ENCODE data around the gene PSMD7.
A peak's percentile ranks its signal among the peaks of the same experiment; 100 is the strongest.

The PSMD7 gene

DNA sequence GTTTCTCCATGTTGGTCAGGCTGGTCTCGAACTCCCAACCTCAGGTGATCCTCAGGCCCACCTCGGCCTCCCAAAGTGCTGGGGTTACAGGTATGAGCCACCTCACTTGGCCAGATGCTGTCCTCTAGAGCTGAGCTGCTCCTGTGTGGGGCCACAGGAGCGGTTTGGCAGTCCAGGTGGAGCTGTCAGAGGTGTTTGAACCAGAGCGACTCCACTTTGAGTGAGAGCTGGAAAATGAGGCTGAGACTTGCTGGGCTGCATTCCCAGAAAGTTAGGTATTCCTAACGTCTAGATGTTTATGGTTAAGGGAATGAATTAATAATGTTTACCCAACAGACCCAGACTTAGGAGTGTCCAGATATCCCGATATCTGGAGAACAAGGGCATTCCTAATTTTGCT lies 16.8 kb upstream of the PSMD7 start:
- Mint-ChIP-seq H3K4me3 (no peak overlapping the region), H3K27ac (no peak overlapping the region), H3K36me3 (ENCODE audit: low read depth) (no peaks in the 10 kb centered on the region), H3K27me3 (peaks cover 4% of the 10 kb centered on the region), H3K9me3 (no peaks in the 10 kb centered on the region), H3K4me1 (ENCODE audit: low read depth) (no peaks in the 10 kb centered on the region)
- intact Hi-C loops (cut with micrococcal nuclease) = no loop called here

DNA sequence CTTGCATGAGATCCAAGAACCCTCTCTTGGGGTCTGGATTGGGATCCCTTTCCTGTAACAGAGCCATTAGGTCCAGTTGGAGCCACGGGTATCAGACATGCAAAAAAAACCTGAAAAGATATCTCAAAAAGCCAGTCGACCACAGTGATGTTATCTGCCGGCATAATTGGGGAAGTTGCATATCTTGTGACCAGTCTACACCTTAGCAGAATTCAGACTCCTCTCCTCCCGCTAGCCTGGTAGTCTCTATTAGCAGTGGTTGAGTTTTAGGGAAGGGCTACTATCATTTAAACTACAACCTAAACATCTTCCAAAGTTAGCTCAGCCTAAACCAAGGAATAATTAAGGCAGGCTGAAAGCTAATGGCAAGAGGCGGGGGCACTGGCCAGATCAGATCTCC lies 16.2 kb upstream of the PSMD7 start:
- no peaks in the 10 kb centered on the region for H3K9me3 Mint-ChIP-seq

DNA sequence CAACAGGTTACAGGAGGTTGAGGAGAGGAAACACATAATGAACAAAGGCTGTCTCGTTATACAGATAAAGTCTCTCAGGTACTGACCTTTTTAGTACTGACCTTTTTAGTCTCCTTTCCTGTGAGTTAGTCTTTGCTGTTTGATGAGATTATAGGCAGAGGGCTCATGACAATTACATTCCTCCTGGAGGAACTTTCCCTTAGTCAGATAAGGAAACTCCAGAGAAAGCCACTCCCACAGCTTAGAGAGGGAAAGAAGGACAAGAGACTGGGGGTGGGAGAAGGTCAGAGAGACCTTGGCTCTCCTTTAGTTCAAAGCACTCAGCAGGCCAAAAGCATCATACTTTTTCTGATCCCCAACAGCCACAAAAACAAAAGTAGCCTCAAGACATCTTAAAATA lies 15.3 kb upstream of the PSMD7 start:
- no peaks in the 10 kb centered on the region for H3K36me3 Mint-ChIP-seq (ENCODE audit: low read depth)
- no peaks in the 10 kb centered on the region for H3K4me1 Mint-ChIP-seq (ENCODE audit: low read depth)
- no peak overlapping the region for H3K4me3 Mint-ChIP-seq
- H3K9me3 Mint-ChIP-seq = no peaks in the 10 kb centered on the region
- intact Hi-C loops (cut with micrococcal nuclease) = no loop called here
- H3K27me3 Mint-ChIP-seq = peaks cover 4% of the 10 kb centered on the region
- H3K27ac Mint-ChIP-seq = no peak overlapping the region

More for the DNA sequence above, 16.2 kb upstream of the PSMD7 start:
- Mint-ChIP-seq H3K36me3 (ENCODE audit: low read depth) (no peaks in the 10 kb centered on the region), H3K27ac (no peak overlapping the region), H3K4me1 (ENCODE audit: low read depth) (no peaks in the 10 kb centered on the region), H3K4me3 (no peak overlapping the region), H3K27me3 (peaks cover 4% of the 10 kb centered on the region)
- intact Hi-C loops (cut with micrococcal nuclease) = no loop called here

DNA sequence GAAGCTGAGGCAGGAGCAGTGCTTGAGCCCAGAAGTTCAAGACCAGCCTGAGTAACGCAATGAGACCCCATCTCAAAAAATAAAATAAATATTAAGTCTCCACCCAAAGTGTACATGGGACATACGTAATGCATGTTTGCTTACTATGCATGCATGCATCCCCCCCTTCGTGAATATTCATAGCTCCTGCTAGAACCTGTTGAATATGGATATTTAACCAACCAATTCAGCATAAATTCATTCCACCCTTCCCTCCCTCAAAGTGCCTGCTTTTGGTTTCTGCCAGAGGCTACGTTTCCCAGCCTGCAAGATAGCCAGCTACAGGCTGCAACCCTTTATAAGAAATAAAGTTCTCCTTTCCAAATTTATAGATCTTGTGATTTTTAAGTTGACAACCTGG lies 12.9 kb upstream of the PSMD7 start:
- no peaks in the 10 kb centered on the region for H3K36me3 Mint-ChIP-seq (ENCODE audit: low read depth)
- no peak overlapping the region for H3K4me3 Mint-ChIP-seq
- peaks cover 4% of the 10 kb centered on the region for H3K27me3 Mint-ChIP-seq
- no peak overlapping the region for H3K27ac Mint-ChIP-seq
- intact Hi-C loops (cut with micrococcal nuclease) = no loop called here
- no peaks in the 10 kb centered on the region for H3K9me3 Mint-ChIP-seq
- no peaks in the 10 kb centered on the region for H3K4me1 Mint-ChIP-seq (ENCODE audit: low read depth)

DNA sequence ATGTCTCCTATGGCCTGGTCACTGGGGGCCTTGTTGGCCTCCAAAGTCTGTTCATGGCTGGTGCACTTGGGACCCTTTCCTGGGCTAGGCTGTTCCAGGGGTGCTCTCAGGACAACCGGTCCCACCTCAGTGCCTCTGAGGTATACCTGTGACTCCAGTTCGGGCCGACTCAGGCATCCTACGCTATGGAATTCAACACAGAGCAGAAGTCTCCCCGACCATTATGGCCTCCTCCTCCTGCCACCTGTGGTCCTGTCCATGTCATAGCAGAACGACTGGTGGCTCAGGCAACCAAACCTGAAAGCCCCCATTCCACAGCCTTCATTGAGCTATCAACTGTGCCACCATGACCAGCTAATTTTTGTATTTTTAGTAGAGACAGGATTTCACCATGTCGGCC lies 8.5 kb upstream of the PSMD7 start:
- Mint-ChIP-seq H3K4me1 (ENCODE audit: low read depth) (no peaks in the 10 kb centered on the region), H3K9me3 (peaks cover 13% of the 10 kb centered on the region), H3K27me3 (no peaks in the 10 kb centered on the region), H3K4me3 (no peak overlapping the region), H3K36me3 (ENCODE audit: low read depth) (peaks cover 4% of the 10 kb centered on the region), H3K27ac (no peak overlapping the region)
- intact Hi-C loops (cut with micrococcal nuclease) = no loop called here

DNA sequence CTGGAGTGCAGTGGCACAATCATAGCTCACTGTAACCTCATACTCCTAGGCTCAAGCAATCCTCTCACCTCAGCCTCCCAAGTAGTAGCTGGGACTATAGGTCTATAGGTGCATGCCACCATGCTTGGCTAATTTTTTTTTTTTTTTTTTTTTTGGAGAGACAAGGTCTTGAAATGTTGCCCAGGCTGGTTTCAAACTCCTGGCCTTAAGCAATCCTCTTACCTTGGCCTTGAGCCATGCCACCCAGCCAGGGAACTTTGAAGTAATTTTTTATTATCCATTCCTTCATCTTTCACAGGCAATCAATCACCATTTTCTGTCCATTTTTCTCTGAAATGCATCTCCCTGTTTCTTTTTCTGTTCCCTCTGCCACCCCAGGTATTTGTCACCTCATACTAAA lies 6.3 kb upstream of the PSMD7 start:
- no peak overlapping the region for H3K27ac Mint-ChIP-seq
- no peaks in the 10 kb centered on the region for H3K27me3 Mint-ChIP-seq
- intact Hi-C loops (cut with micrococcal nuclease) = loop anchor here (10.0 kb wide), 1 partner anchor 314 kb away; the partner anchor contains the start of gene GLG1
- H3K4me3 Mint-ChIP-seq = no peak overlapping the region
- peaks cover 13% of the 10 kb centered on the region for H3K9me3 Mint-ChIP-seq
- peaks cover 4% of the 10 kb centered on the region for H3K36me3 Mint-ChIP-seq (ENCODE audit: low read depth)
- H3K4me1 Mint-ChIP-seq (ENCODE audit: low read depth) = no peaks in the 10 kb centered on the region

DNA sequence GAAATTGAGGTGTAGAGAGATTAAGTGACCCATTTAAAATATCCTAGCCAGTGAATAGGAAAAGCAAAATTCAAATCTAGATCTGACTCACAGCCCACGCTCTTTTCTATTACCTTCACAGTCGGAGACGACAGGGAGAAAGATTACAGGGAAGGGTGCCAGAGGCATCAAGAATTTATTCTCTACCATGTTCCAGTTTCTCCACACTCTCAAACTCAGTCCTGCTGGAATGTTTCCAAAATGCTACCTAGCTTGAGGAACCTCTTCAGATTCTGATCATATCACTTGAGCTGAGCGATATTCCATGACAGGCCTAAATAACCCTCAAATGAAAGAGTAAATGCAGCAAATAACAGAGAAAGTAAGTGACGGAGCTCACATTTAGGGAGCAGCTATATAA lies 5.4 kb upstream of the PSMD7 start:
- H3K27me3 Mint-ChIP-seq = no peaks in the 10 kb centered on the region
- H3K4me1 Mint-ChIP-seq (ENCODE audit: low read depth) = peaks cover 8% of the 10 kb centered on the region
- peaks cover 8% of the 10 kb centered on the region for H3K36me3 Mint-ChIP-seq (ENCODE audit: low read depth)
- no peak overlapping the region for H3K27ac Mint-ChIP-seq
- H3K4me3 Mint-ChIP-seq = no peak overlapping the region
- intact Hi-C loops (cut with micrococcal nuclease) = loop anchor here (10.0 kb wide), 1 partner anchor 314 kb away; the partner anchor contains the start of gene GLG1
- H3K9me3 Mint-ChIP-seq = peaks cover 13% of the 10 kb centered on the region

DNA sequence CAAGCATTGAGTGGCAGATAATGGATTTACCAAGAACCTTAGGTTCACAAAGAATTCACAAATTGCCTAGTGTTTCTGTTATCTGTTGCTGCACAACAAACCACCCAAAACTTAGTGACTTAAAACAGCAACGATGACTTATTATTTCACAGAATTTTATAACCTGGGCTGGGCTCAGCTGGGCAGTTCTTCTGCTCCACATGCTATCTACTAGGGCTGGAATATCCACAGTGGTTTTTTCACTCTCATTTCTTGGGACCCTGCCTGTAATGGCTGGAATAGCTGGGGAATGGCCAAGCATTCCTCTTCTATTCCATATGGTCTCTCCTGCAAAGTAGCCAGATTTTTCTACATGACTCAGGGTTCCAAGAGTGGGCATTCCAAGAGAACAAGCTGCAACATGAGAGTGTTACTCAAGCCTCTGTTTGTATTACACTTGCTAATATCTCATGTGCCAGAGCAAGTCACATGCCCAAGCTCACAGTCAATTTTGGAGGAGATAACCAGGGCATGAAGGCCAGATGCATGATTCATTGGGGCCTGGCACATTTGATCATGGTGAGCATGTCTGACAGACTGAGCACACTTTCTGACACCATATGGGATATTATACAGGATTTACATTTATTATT lies 4.9 kb upstream of the PSMD7 start:
- Mint-ChIP-seq H3K4me1 (ENCODE audit: low read depth) (peaks cover 9% of the 10 kb centered on the region), H3K27ac (no peak overlapping the region), H3K9me3 (peaks cover 13% of the 10 kb centered on the region), H3K27me3 (no peaks in the 10 kb centered on the region), H3K4me3 (no peak overlapping the region), H3K36me3 (ENCODE audit: low read depth) (peaks cover 13% of the 10 kb centered on the region)
- intact Hi-C loops (cut with micrococcal nuclease) = loop anchor here (10.0 kb wide), 1 partner anchor 313 kb away; the partner anchor contains the start of gene GLG1

DNA sequence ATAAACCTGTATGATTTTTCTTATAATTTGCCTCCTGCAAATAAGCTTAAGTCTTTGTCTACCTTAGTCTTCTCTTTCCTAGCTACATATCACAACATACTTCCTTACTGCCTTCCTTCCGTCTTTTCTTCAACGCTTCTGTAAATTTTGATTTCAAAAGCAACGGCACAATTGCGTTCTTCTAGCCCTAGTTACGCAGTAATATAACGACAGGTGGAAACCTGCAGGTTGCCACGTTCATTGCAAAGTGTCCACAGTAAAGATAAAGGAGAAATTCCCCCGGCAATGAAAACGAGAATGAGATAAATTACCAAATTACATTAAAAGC lies 546 bp upstream of the PSMD7 start:
- Mint-ChIP-seq H3K4me1 (ENCODE audit: low read depth) (peaks cover 31% of the 10 kb centered on the region), H3K36me3 (ENCODE audit: low read depth) (peaks cover 48% of the 10 kb centered on the region), H3K4me3 (peak overlapping the region; percentile 94), H3K27me3 (no peaks in the 10 kb centered on the region), H3K9me3 (peaks cover 13% of the 10 kb centered on the region), H3K27ac (peak overlapping the region; percentile 98)
- intact Hi-C loops (cut with micrococcal nuclease) = loop anchor here (10.0 kb wide), 1 partner anchor 309 kb away; the partner anchor contains the start of gene GLG1

DNA sequence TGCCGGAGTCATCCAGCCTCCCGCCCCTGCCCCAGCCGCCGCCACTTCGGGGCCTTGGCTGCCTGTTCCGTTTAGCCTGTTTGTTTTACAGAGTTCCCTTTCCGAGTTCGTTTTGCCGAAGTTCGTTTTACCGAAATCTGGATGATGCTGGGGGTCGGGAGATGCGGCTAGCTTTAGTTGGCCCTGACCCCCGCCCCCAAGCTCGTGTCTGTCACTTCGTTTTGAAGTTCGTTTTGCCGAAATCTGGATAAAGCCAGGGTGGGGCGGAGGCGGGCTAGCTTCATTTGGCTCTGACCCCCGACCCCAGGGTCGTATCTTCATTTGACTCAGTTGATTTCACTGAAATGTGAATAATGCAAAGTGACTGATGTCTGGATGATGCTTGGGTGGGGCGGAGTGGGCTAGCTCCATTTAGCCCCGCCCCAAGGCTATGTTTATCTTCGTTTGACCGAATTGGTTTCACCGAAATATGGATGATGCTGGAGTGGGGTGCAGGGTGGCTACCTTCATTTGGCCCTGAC lies 591 bp downstream of the PSMD7 start:
- Mint-ChIP-seq H3K9me3 (peaks cover 3% of the 10 kb centered on the region), H3K36me3 (ENCODE audit: low read depth) (peaks cover 55% of the 10 kb centered on the region), H3K4me3 (peak overlapping the region; percentile 94), H3K4me1 (ENCODE audit: low read depth) (peaks cover 31% of the 10 kb centered on the region), H3K27me3 (no peaks in the 10 kb centered on the region), H3K27ac (peak overlapping the region; percentile 98)
- intact Hi-C loops (cut with micrococcal nuclease) = loop anchor here (10.0 kb wide), 1 partner anchor 308 kb away; the partner anchor contains the start of gene GLG1

DNA sequence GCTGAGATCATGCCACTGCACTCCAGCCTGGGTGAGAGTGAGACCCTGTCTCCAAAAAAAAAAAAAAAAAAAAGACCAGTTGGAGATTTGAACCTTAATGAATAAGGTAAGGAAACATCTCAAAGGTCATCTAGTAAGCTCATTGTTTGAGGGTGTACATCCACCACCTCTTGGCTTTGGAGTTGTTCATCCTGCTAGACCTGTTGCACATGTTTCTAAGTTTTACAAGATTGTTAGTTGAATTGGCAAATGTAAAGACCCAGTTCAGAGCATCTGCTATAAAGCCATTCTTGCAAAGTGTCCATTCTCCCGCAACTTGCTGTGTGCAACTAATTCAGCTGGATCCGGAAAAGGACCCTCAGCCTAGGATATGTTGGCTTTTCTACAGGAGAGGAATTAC lies 1.5 kb downstream of the PSMD7 start:
- Mint-ChIP-seq H3K9me3 (no peaks in the 10 kb centered on the region), H3K4me1 (ENCODE audit: low read depth) (peaks cover 31% of the 10 kb centered on the region), H3K27me3 (no peaks in the 10 kb centered on the region), H3K36me3 (ENCODE audit: low read depth) (peaks cover 64% of the 10 kb centered on the region), H3K27ac (no peak overlapping the region), H3K4me3 (peak overlapping the region; percentile 94)
- intact Hi-C loops (cut with micrococcal nuclease) = loop anchor here (10.0 kb wide), 1 partner anchor 307 kb away; the partner anchor contains the start of gene GLG1

DNA sequence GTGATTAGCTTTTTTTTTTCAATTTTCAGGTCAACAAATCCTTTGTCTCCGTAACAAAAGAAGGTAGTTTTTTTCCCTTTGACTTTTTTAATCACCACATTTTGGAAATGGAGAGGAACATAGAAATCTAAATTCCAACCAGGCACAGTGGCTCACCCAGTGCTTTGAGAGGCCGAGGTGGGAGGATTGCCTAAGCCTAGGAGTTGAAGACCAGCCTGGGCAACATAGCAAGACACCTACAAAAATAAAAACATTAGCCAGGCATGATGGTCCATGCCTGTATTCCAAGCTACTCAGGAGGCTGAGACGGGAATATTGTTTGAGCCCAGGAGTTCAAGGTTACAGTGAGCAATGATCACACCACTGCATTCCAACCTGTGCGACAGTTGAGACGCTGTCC lies 5.7 kb downstream of the PSMD7 start:
- Mint-ChIP-seq H3K4me3 (no peak overlapping the region), H3K27me3 (no peaks in the 10 kb centered on the region), H3K27ac (no peak overlapping the region), H3K36me3 (ENCODE audit: low read depth) (peaks cover 91% of the 10 kb centered on the region), H3K9me3 (no peaks in the 10 kb centered on the region), H3K4me1 (ENCODE audit: low read depth) (peaks cover 22% of the 10 kb centered on the region)
- intact Hi-C loops (cut with micrococcal nuclease) = no loop called here

DNA sequence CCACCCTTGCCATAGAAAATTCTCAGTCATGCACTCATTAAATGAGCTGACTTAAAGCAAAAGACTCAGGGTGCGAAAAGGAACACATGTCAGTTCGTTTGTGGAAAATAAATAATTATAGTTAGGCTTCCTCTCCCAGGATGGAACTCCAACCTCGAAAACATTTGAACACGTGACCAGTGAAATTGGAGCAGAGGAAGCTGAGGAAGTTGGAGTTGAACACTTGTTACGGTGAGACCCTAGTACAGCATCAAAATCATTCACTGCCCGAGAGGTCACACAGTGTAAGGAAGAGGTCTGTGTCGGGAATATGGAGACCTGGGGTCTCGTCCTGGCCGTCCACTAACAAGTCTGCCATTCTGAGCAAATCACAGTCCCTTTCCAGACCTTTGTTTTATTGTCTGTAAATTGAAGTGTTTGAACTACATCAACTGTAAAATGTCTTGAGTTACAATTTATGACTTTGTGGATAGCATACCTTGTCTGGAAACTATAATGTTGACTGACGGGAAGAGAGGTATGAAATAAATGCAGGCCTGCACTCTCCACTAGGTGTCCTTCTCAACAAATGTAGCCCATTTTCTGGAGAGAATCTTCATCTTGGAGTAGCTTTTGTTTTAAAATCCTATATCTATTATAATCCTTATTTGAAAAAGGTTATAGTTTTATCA lies 7.7 kb downstream of the PSMD7 start:
- H3K9me3 Mint-ChIP-seq = no peaks in the 10 kb centered on the region
- no peaks in the 10 kb centered on the region for H3K27me3 Mint-ChIP-seq
- H3K4me1 Mint-ChIP-seq (ENCODE audit: low read depth) = peaks cover 7% of the 10 kb centered on the region
- H3K36me3 Mint-ChIP-seq (ENCODE audit: low read depth) = peaks cover 83% of the 10 kb centered on the region
- no peak overlapping the region for H3K27ac Mint-ChIP-seq
- H3K4me3 Mint-ChIP-seq = no peak overlapping the region
- intact Hi-C loops (cut with micrococcal nuclease) = no loop called here

DNA sequence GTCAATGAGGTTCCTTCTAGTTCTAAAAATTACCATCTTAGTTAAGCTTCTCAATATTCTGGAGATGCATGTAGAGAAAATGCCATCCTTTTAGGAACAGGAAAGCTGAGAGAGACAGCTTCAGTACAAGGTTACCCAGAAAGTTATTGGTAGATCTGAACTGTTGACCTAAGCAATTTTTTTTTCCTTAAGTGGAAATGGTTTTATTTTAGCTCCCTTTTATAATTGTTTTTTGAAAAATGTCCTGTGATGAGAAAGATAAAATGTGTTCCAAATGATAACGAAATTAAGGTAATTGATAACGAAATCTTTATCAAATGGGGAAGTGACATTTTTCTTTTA lies 8.2 kb downstream of the PSMD7 start:
- Mint-ChIP-seq H3K27me3 (no peaks in the 10 kb centered on the region), H3K9me3 (no peaks in the 10 kb centered on the region), H3K4me3 (no peak overlapping the region), H3K36me3 (ENCODE audit: low read depth) (peaks cover 78% of the 10 kb centered on the region), H3K27ac (no peak overlapping the region), H3K4me1 (ENCODE audit: low read depth) (peaks cover 2% of the 10 kb centered on the region)
- intact Hi-C loops (cut with micrococcal nuclease) = no loop called here
